Measurements from ENCODE around the gene APP.

Gene APP

GRCh38 chr21:26061437-26061836, 109.1 kb downstream of the APP start:
- TF ChIP-seq CREB5 (CRISPR knock-in tag; IDR thresholded peaks at IDR 0.05; ENCODE audit: low read depth) (no peak), ZC3H10 (CRISPR knock-in tag; IDR thresholded peaks at IDR 0.05) (no peak), POU6F1 (CRISPR knock-in tag; IDR thresholded peaks at IDR 0.05; ENCODE audit: borderline replicate concordance, low read depth) (no peak), BACH2 (CRISPR knock-in tag; IDR thresholded peaks at IDR 0.05; ENCODE audit: borderline replicate concordance) (no peak), RARB (CRISPR knock-in tag; IDR thresholded peaks at IDR 0.05) (no peak), TSHZ2 (CRISPR knock-in tag; IDR thresholded peaks at IDR 0.05) (no peak), SNAI2 (CRISPR knock-in tag; IDR thresholded peaks at IDR 0.05) (no peak), ESRRG (CRISPR knock-in tag; IDR thresholded peaks at IDR 0.05) (no peak), PPARA (CRISPR knock-in tag; IDR thresholded peaks at IDR 0.05; ENCODE audit: borderline replicate concordance) (no peak), ISL1 (CRISPR knock-in tag; IDR thresholded peaks at IDR 0.05) (no peak), ZNF565 (CRISPR knock-in tag; conservative IDR thresholded peaks at IDR 0.05; ENCODE audit: low read depth) (no peak), PATZ1 (CRISPR knock-in tag; IDR thresholded peaks at IDR 0.05; ENCODE audit: borderline replicate concordance) (no peak), CSDC2 (CRISPR knock-in tag; IDR thresholded peaks at IDR 0.05) (no peak), ARNTL (CRISPR knock-in tag; IDR thresholded peaks at IDR 0.05; ENCODE audit: borderline replicate concordance, low read depth) (no peak), TCF4 (CRISPR knock-in tag; IDR thresholded peaks at IDR 0.05; ENCODE audit: borderline replicate concordance) (no peak), CSRNP3 (CRISPR knock-in tag; IDR thresholded peaks at IDR 0.05) (no peak)
- no peak for ATAC-seq

- no peak for ATAC-seq
- no peak for TF ChIP-seq ZFP30 (CRISPR knock-in tag; IDR thresholded peaks at IDR 0.05)
- no peak for TF ChIP-seq PATZ1 (CRISPR knock-in tag; IDR thresholded peaks at IDR 0.05; ENCODE audit: borderline replicate concordance)
- no peak for TF ChIP-seq ARNTL (CRISPR knock-in tag; IDR thresholded peaks at IDR 0.05; ENCODE audit: borderline replicate concordance, low read depth)
- TF ChIP-seq PPARA (CRISPR knock-in tag; IDR thresholded peaks at IDR 0.05; ENCODE audit: borderline replicate concordance) = no peak
- TF ChIP-seq TSHZ2 (CRISPR knock-in tag; IDR thresholded peaks at IDR 0.05) = no peak
- TF ChIP-seq POU6F1 (CRISPR knock-in tag; IDR thresholded peaks at IDR 0.05; ENCODE audit: borderline replicate concordance, low read depth) = no peak
- no peak for TF ChIP-seq TCF4 (CRISPR knock-in tag; IDR thresholded peaks at IDR 0.05; ENCODE audit: borderline replicate concordance)
- no peak for TF ChIP-seq ZNF565 (CRISPR knock-in tag; conservative IDR thresholded peaks at IDR 0.05; ENCODE audit: low read depth)
- TF ChIP-seq CREB5 (CRISPR knock-in tag; IDR thresholded peaks at IDR 0.05; ENCODE audit: low read depth) = no peak
- TF ChIP-seq RARB (CRISPR knock-in tag; IDR thresholded peaks at IDR 0.05) = no peak
- no peak for TF ChIP-seq ESRRG (CRISPR knock-in tag; IDR thresholded peaks at IDR 0.05)
- no peak for TF ChIP-seq CSDC2 (CRISPR knock-in tag; IDR thresholded peaks at IDR 0.05)
- no peak for TF ChIP-seq BACH2 (CRISPR knock-in tag; IDR thresholded peaks at IDR 0.05; ENCODE audit: borderline replicate concordance)
- no peak for TF ChIP-seq ZNF70 (CRISPR knock-in tag; IDR thresholded peaks at IDR 0.05)
Observed at GRCh38 chr21:26060335-26061115, 110.0 kb downstream of the APP start.
